HEK293T (cell line): ENCODE results near the gene ERG.

Experiments
- ARNT ChIP-seq: fragments of 450-650 bp; IDR thresholded peaks from 2 replicates; pipeline ENCODE4 v1.6.1; 2017; ENCODE audit warnings: mild to moderate bottlenecking
- BHLHE40 ChIP-seq: fragments of 450-650 bp; IDR thresholded peaks from 2 replicates; pipeline ENCODE4 v1.6.1; 2016; ENCODE audit warnings: mild to moderate bottlenecking, moderate library complexity, borderline replicate concordance
- ELF4 ChIP-seq: fragments of 450-650 bp; IDR thresholded peaks from 2 replicates; pipeline ENCODE4 v1.6.1; 2017; ENCODE audit warnings: antibody characterized with exemption
- FOXA1 ChIP-seq: fragments of 450-650 bp; IDR thresholded peaks from 2 replicates; pipeline ENCODE4 v1.6.1; 2016; ENCODE audit warnings: mild to moderate bottlenecking
- FOXK2 ChIP-seq: fragments of 450-650 bp; IDR thresholded peaks from 2 replicates; pipeline ENCODE4 v1.6.1; 2016; ENCODE audit warnings: mild to moderate bottlenecking
- FOXM1 ChIP-seq: fragments of 450-650 bp; IDR thresholded peaks from 2 replicates; pipeline ENCODE4 v1.6.1; 2017; ENCODE audit warnings: mild to moderate bottlenecking, borderline replicate concordance
- HDGF ChIP-seq: fragments of 450-650 bp; IDR thresholded peaks from 2 replicates; pipeline ENCODE4 v1.6.1; 2017; ENCODE audit warnings: antibody characterized with exemption, borderline replicate concordance
- L3MBTL2 ChIP-seq: fragments of 450-650 bp; conservative IDR thresholded peaks from 2 replicates; pipeline ENCODE4 v1.6.1; 2016; ENCODE audit warnings: mild to moderate bottlenecking
- LEF1 ChIP-seq: fragments of 450-650 bp; IDR thresholded peaks from 2 replicates; pipeline ENCODE4 v1.6.1; 2017; ENCODE audit warnings: mild to moderate bottlenecking, borderline replicate concordance
- NFRKB ChIP-seq: fragments of 450-650 bp; IDR thresholded peaks from 2 replicates; pipeline ENCODE4 v1.6.1; 2016; ENCODE audit warnings: mild to moderate bottlenecking, moderate library complexity
- SP1 ChIP-seq: fragments of 450-650 bp; IDR thresholded peaks from 2 replicates; pipeline ENCODE4 v1.6.1; 2017
- SUZ12 ChIP-seq: fragments of 450-650 bp; IDR thresholded peaks from 2 replicates; pipeline ENCODE4 v1.6.1; 2016; ENCODE audit warnings: mild to moderate bottlenecking
- ZNF384 ChIP-seq: fragments of 450-650 bp; IDR thresholded peaks from 2 replicates; pipeline ENCODE4 v1.6.1; 2016
- TF ChIP-seq, protein P1 (sequence below): fragments of 450-650 bp; IDR thresholded peaks from 2 replicates; pipeline ENCODE4 v1.6.1; 2016

DNA sequence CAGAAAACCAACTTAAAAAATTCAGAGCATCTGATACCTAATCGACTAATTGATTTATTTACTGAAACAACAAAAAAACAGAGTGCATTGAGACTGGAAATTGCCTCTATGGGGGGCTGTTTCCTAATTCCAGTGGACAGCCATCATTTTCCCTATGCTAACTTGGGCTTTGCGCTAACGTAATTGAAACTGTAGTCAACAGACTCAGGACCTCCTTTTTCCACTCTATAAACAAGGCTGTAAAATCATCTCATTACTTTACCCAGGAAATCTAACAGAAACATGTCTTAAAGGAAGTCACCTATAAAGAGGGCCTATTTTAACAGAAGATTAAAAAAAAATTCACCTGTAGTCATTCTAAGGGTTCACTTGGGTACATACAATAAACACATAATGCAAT, 2.1 kb downstream of the ERG start:
- no peak for TF ChIP-seq FOXK2
- no peak for TF ChIP-seq FOXM1
- TF ChIP-seq, protein P1, sequence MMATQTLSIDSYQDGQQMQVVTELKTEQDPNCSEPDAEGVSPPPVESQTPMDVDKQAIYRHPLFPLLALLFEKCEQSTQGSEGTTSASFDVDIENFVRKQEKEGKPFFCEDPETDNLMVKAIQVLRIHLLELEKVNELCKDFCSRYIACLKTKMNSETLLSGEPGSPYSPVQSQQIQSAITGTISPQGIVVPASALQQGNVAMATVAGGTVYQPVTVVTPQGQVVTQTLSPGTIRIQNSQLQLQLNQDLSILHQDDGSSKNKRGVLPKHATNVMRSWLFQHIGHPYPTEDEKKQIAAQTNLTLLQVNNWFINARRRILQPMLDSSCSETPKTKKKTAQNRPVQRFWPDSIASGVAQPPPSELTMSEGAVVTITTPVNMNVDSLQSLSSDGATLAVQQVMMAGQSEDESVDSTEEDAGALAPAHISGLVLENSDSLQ = no peak
- no peak for TF ChIP-seq FOXA1
- no peak for TF ChIP-seq SP1
- TF ChIP-seq SUZ12 = no peak
- no peak for TF ChIP-seq LEF1
- no peak for TF ChIP-seq BHLHE40
- no peak for TF ChIP-seq ARNT
- no peak for TF ChIP-seq ELF4
- no peak for TF ChIP-seq HDGF
- no peak for TF ChIP-seq ZNF384
- TF ChIP-seq NFRKB = no peak
- no peak for TF ChIP-seq L3MBTL2
